OCI-LY7 (cell line): ENCODE data around the gene NFATC2. TPM values are rescaled to one million over a fixed set of nuclear protein-coding genes. Genes with fewer than 3 reads are reported as not detected.

Experiments used
- BruUV-seq: library from RNA; stranded (reverse); fragments of 400-500 nt; replicated peaks from 2 replicates; lab custom pipeline; 2021; lab: Mats Ljungman, UMichigan
- CTCF ChIA-PET: fragments of 300-600 bp; sonication (Branson Sonifier 250); formaldehyde crosslinking; loops from one replicate; lab custom pipeline; 2022; ENCODE audit warnings: antibody characterized with exemption; ENCODE audit not compliant: unreplicated experiment; lab: Charles Lee
- POLR2A ChIA-PET: fragments of 300-600 bp; sonication (Branson Sonifier 250); formaldehyde crosslinking; loops from one replicate; lab custom pipeline; 2022; ENCODE audit warnings: antibody characterized with exemption; lab: Charles Lee
- DNase-seq: peaks from one replicate; pipeline ENCODE4 v3.0.0-alpha.2; 2015; ENCODE audit warnings: low spot score
- H2AFZ ChIP-seq: fragments of 200-600 bp; sonication (generic), shearing (Covaris generic); 2 replicates; pipeline ENCODE4 v1.6.1; 2014; ENCODE audit warnings: mild to moderate bottlenecking, antibody characterized with exemption, low read length, moderate library complexity
- H3K27ac ChIP-seq: fragments of 200-600 bp; sonication (generic); 2 replicates; pipeline ENCODE4 v1.5.1; 2014; ENCODE audit warnings: mixed run types, low read depth, mild to moderate bottlenecking, moderate library complexity, low read length, inconsistent platforms; ENCODE audit not compliant: poor library complexity, severe bottlenecking
- H3K36me3 ChIP-seq: fragments of 200-600 bp; sonication (generic); 2 replicates; pipeline ENCODE4 v1.6.1; 2014; ENCODE audit warnings: mild to moderate bottlenecking, antibody characterized with exemption, low read length, moderate library complexity, mixed read lengths; ENCODE audit not compliant: insufficient read depth
- H3K4me1 ChIP-seq: fragments of 200-600 bp; sonication (generic); 2 replicates; pipeline ENCODE4 v1.5.1; 2014; ENCODE audit warnings: mild to moderate bottlenecking, low read length; ENCODE audit not compliant: insufficient read depth, poor library complexity, severe bottlenecking
- H3K4me2 ChIP-seq: fragments of 200-600 bp; sonication (generic); 2 replicates; pipeline ENCODE4 v1.6.1; 2014; ENCODE audit warnings: mild to moderate bottlenecking, low read length
- H3K4me3 ChIP-seq: fragments of 200-600 bp; sonication (generic); 2 replicates; pipeline ENCODE4 v1.5.1; 2014; ENCODE audit warnings: mild to moderate bottlenecking, low read depth, low read length; ENCODE audit not compliant: poor library complexity, severe bottlenecking
- H3K79me2 ChIP-seq: fragments of 200-600 bp; sonication (generic); 2 replicates; pipeline ENCODE4 v1.6.1; 2016; ENCODE audit warnings: low read depth, mild to moderate bottlenecking, low read length, moderate library complexity, mixed read lengths; ENCODE audit not compliant: insufficient read depth
- H3K9me2 ChIP-seq: fragments of 200-600 bp; sonication (generic); 2 replicates; pipeline ENCODE4 v1.6.1; 2016; ENCODE audit warnings: mild to moderate bottlenecking, low read length, mixed read lengths; ENCODE audit not compliant: insufficient read depth
- H3K9me3 ChIP-seq: fragments of 200-600 bp; sonication (generic); 2 replicates; pipeline ENCODE4 v1.6.1; 2014; ENCODE audit warnings: mild to moderate bottlenecking, mixed run types, low read length, mixed read lengths
- H4K20me1 ChIP-seq: fragments of 200-600 bp; sonication (generic); 2 replicates; pipeline ENCODE4 v1.6.1; 2014; ENCODE audit warnings: mild to moderate bottlenecking, antibody characterized with exemption, low read length, moderate library complexity, mixed read lengths; ENCODE audit not compliant: insufficient read depth
- EZH2phosphoT487 ChIP-seq: fragments of 200-600 bp; sonication (generic); IDR thresholded peaks from 2 replicates; pipeline ENCODE4 v1.6.1; 2018; ENCODE audit warnings: low read depth, borderline replicate concordance, mild to moderate bottlenecking, mixed run types, antibody characterized with exemption, low read length, moderate library complexity, mixed read lengths
- intact Hi-C: fragments of 100-400 bp; cut with micrococcal nuclease; formaldehyde crosslinking; loops from one replicate; pipeline ENCODE4 v1.10.0; 2022; ENCODE audit not compliant: unreplicated experiment
- total RNA-seq, 2 experiments: library from RNA; depleted of rRNA in 1 of 2; stranded (reverse); fragments of >200 nt in 1 of 2; shearing (Covaris generic) in 1 of 2; gene quantifications; 2 replicates each; pipeline ENCODE4 v1.2.3, GENCODE V29; 2014 to 2022
- TF ChIP-seq, protein P1 (sequence below): fragments of 200-600 bp; sonication (generic); conservative IDR thresholded peaks from 2 replicates; pipeline ENCODE4 v1.5.1; 2014; ENCODE audit warnings: mild to moderate bottlenecking, antibody characterized with exemption, low read length, moderate library complexity, mixed read lengths

The NFATC2 gene
- total RNA-seq, 2 experiments from 2014 or later = 12.5 to 43.8 TPM

DNA sequence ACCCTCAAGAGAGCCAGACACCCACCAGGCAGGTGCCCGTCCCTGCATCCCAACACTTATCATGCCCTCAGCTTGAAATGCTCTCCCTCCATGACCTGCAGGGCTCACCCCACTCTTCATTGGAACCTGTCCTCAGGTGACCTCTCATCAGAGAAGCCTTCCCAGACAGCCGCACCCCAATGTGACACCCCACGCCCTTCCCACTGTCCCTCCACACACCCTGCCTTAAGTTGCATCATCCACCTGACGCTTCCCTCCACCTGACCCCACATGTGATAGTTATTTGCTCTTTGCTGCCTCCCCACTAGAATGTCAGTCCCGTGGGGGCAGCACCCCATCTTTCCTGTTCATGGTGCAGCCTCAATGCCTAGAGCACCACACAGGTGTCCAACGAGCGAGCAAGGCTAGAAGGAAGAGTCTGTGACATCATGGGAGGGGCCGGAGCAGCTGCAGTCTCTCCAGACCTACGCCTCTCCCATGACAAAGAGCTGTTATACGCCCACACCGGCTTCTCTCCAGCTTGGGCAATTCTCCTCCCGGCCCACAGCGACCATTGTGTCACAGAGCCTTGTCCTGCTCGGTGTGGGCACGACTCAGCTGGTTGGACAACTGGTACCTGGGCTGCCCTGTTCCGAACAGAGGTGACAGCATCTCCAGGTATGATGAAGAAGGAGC, 58.2 kb downstream of the NFATC2 start:
- H3K4me3 ChIP-seq = no peak overlapping the region
- no TSS peak for BruUV-seq
- no peaks in the 10 kb centered on the region; the same call in 1 of the 2 replicates for H3K79me2 ChIP-seq
- no peak overlapping the region for H2AFZ ChIP-seq
- no peaks in the 10 kb centered on the region for H3K9me2 ChIP-seq
- POLR2A ChIA-PET = interaction anchor here (1.0 kb wide), 1 partner anchor 9 kb away, joined by 3 read pairs; no protein-coding TSS in a partner anchor
- CTCF ChIA-PET = interaction anchor here (0.6 kb wide), 1 partner anchor 113 kb away, joined by 17 read pairs; no protein-coding TSS in a partner anchor
- TF ChIP-seq, protein P1, sequence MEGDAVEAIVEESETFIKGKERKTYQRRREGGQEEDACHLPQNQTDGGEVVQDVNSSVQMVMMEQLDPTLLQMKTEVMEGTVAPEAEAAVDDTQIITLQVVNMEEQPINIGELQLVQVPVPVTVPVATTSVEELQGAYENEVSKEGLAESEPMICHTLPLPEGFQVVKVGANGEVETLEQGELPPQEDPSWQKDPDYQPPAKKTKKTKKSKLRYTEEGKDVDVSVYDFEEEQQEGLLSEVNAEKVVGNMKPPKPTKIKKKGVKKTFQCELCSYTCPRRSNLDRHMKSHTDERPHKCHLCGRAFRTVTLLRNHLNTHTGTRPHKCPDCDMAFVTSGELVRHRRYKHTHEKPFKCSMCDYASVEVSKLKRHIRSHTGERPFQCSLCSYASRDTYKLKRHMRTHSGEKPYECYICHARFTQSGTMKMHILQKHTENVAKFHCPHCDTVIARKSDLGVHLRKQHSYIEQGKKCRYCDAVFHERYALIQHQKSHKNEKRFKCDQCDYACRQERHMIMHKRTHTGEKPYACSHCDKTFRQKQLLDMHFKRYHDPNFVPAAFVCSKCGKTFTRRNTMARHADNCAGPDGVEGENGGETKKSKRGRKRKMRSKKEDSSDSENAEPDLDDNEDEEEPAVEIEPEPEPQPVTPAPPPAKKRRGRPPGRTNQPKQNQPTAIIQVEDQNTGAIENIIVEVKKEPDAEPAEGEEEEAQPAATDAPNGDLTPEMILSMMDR = no peak
- no peak for TF ChIP-seq EZH2phosphoT487
- no peak overlapping the region for H3K27ac ChIP-seq
- DNase-seq = no peak
- H3K4me2 ChIP-seq = no peak overlapping the region; the same call in 1 of the 2 replicates
- H3K36me3 ChIP-seq = peaks cover 78% of the 10 kb centered on the region
- peaks cover 44% of the 10 kb centered on the region for H3K4me1 ChIP-seq
- H3K9me3 ChIP-seq = no peaks in the 10 kb centered on the region
- intact Hi-C loops = no loop called here
- no peaks in the 10 kb centered on the region for H4K20me1 ChIP-seq

DNA sequence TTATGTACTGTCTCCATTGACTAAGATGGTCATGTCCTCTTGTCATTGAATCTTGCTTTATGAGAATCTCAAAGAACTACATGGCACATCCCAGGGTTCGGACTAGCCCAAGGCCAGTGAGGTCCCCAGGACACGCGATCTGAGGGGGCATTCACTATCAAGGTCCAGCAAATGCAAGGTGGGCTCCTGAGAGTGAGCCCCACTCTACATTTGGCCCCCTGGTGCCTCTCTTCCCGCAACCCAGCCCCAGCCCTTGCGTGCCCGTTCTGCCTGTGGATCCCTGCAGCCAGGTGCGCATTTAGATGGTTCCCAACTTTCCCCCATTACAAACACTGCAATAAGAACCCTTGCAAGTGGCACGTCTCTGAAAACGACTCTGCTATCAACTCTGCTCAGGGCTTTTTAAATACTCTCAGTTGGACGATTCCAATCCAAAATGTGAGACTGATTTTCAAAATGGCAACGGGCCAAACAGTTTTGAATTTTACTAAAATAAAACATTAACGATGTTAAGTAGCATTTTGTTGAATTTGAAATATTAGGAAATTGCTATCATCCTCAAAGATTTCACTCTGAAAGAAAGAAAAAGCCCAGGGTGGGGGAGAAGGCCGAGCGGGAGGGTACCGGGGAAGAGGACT, 59.6 kb downstream of the NFATC2 start:
- Histone ChIP-seq H3K27ac (no peak overlapping the region), H3K4me3 (no peak overlapping the region), H2AFZ (no peak overlapping the region), H3K9me2 (no peaks in the 10 kb centered on the region), H3K36me3 (peaks cover 81% of the 10 kb centered on the region), H4K20me1 (no peaks in the 10 kb centered on the region), H3K9me3 (no peaks in the 10 kb centered on the region), H3K79me2 (no peaks in the 10 kb centered on the region; the same call in 1 of the 2 replicates), H3K4me1 (peaks cover 44% of the 10 kb centered on the region), H3K4me2 (no peak overlapping the region)
- CTCF ChIA-PET = no interaction called here
- BruUV-seq = no TSS peak
- POLR2A ChIA-PET = interaction anchor here (0.6 to 0.9 kb wide), 4 partner anchors 15 to 25 kb away, joined by 3 to 4 read pairs (median 3); no protein-coding TSS in a partner anchor
- DNase-seq = no peak
- intact Hi-C loops = no loop called here
- TF ChIP-seq, protein P1 = no peak
- no peak for TF ChIP-seq EZH2phosphoT487
